ENCODE results near the gene MIEF1. TPM values are rescaled to one million over a fixed set of nuclear protein-coding genes. Genes with fewer than 3 reads are reported as not detected.
"Not testable (repeated sequence)": the region's sequence is repeated elsewhere in the genome, so short reads cannot be mapped to it uniquely, and the experiment has no call there.

The MIEF1 gene
- total and polyA plus RNA-seq, 2 experiments from 2014 or later = 20.6 to 26.2 TPM

DNA sequence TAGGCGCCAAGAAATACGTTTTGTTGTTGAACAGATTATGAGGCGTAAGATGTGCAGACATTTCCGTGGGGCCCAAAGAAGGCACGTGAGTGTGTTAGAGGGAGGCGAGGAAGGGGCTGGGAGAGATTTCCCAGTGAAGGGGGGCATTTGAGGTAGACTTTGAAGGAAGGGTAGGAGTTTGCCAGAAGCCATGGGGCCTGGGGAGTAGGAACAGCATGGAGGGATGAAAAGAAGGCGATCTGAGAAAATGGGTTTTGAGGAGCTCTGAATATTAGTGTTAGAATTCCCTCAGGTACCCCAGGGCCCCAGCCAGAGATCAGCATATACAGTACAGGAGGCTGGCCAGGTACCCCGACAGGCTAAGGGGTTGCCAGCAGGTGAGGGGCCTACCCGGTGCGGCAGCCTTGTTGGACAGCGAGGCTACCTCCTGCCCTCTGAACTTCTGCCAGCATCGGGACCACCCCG, 414 bp upstream of the MIEF1 start:
- Histone ChIP-seq H3F3A (ENCODE audit: insufficient read depth) (no peaks in the 10 kb centered on the region), H3K79me2 (ENCODE audit: insufficient read depth) (peaks cover 45% of the 10 kb centered on the region), H3K9me3 (ENCODE audit: low read depth) (no peaks in the 10 kb centered on the region), H3K27me3 (replicated peaks; ENCODE audit: insufficient read depth) (no peaks in the 10 kb centered on the region), H3K4me2 (ENCODE audit: unreplicated experiment) (peak overlapping the region; percentile 70), H3K4me1 (ENCODE audit: insufficient read depth) (peaks cover 15% of the 10 kb centered on the region), H2AFZ (peak overlapping the region; percentile 86), H3K9me2 (ENCODE audit: insufficient read depth) (no peaks in the 10 kb centered on the region), H3K36me3 (ENCODE audit: low read depth) (peaks cover 21% of the 10 kb centered on the region; the same call in 1 of the 2 replicates), H3K9ac (peak overlapping the region; percentile 94), H4K20me1 (ENCODE audit: insufficient read depth) (no peaks in the 10 kb centered on the region), H3K4me3 (peak overlapping the region; percentile 93), H3K27ac (no peak overlapping the region)
- DNase-seq = no peak
- TF ChIP-seq EZH2phosphoT487 (IDR thresholded peaks at IDR 0.05; ENCODE audit: insufficient read depth, low read depth) = no peak
- TF ChIP-seq EZH2 (IDR thresholded peaks at IDR 0.05; ENCODE audit: insufficient read depth, poor library complexity, severe bottlenecking) = no peak
- WGBS, 2 experiments (ENCODE audit: low coverage in 1 of 2, low lambda C conversion rate in 2 of 2, missing lambda C conversion rate in 2 of 2) = 22 to 27% methylated on average over 13 of the region's 13 CpGs
- in situ Hi-C loops (cut with MboI) = no loop called here

DNA sequence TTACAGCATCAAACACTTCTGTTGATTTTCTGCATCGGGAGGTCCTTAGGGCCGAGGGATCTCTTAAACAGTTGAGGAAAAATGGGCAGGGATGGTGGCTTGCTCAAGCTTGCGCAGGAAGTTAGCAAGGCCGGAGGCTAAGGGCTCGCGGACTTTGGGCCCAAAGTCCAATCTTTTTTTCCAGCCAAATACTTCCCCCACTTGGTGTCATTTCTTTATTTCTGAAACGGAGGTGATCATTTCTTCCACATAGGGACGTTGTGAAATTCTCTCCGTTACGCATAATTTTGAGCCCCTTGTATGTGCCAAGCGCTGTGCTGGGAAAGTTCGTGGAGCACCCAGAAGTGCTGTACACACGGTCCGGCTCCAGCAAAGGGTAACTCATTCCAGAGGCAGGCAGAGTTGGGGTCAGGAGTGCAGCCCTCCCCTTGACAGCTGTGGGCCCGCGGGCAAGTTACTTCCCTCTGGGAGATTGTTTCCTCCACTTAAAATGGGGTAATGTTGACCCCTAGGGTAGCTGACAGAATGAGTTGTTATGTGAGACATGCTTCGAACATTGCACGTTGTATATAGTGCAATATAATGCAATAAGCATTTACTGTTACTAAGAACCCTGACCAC, 809 bp downstream of the MIEF1 start:
- Histone ChIP-seq H3F3A (ENCODE audit: insufficient read depth) (no peaks in the 10 kb centered on the region), H3K4me3 (peak overlapping the region; percentile 93), H3K4me1 (ENCODE audit: insufficient read depth) (peaks cover 15% of the 10 kb centered on the region), H3K4me2 (ENCODE audit: unreplicated experiment) (peak overlapping the region; percentile 94), H3K9me3 (ENCODE audit: low read depth) (no peaks in the 10 kb centered on the region), H3K9ac (peak overlapping the region; percentile 94), H4K20me1 (ENCODE audit: insufficient read depth) (no peaks in the 10 kb centered on the region), H3K79me2 (ENCODE audit: insufficient read depth) (peaks cover 57% of the 10 kb centered on the region), H2AFZ (peak overlapping the region; percentile 86), H3K9me2 (ENCODE audit: insufficient read depth) (no peaks in the 10 kb centered on the region), H3K27me3 (replicated peaks; ENCODE audit: insufficient read depth) (no peaks in the 10 kb centered on the region), H3K27ac (peak overlapping the region; percentile 53), H3K36me3 (ENCODE audit: low read depth) (peaks cover 24% of the 10 kb centered on the region; the same call in 1 of the 2 replicates)
- in situ Hi-C loops (cut with MboI) = no loop called here
- TF ChIP-seq EZH2phosphoT487 (IDR thresholded peaks at IDR 0.05; ENCODE audit: insufficient read depth, low read depth) (no peak), EZH2 (IDR thresholded peaks at IDR 0.05; ENCODE audit: insufficient read depth, poor library complexity, severe bottlenecking) (no peak)
- 6% methylated on average over 18 of the region's 18 CpGs for WGBS, 2 experiments (ENCODE audit: low coverage in 1 of 2, low lambda C conversion rate in 2 of 2, missing lambda C conversion rate in 2 of 2)
- DNase-seq = peak; percentile 53

DNA sequence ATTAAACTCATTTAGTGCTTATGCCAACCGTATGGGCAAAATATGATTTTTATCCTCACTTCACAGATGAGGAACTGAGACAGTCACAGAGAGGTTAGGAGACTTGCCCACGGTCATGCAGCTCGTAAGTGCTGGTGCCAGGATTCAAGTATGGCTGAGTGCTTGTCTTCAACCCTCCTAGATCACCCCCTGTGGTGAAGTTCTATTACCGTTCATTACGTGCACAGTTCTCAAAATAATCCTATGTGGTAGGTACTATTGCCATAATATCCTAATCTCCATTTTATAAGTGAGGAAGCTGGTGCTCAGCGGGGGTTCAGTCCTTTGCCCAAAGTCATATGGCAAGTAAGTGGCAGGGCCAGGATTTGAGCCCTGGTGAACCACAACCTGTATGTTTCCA, 1.5 kb downstream of the MIEF1 start:
- Histone ChIP-seq H3K9ac (peak overlapping the region; percentile 94), H3K4me3 (peak overlapping the region; percentile 93), H3K36me3 (ENCODE audit: low read depth) (peaks cover 24% of the 10 kb centered on the region; the same call in 1 of the 2 replicates), H3K79me2 (ENCODE audit: insufficient read depth) (peaks cover 65% of the 10 kb centered on the region), H3K9me2 (ENCODE audit: insufficient read depth) (no peaks in the 10 kb centered on the region), H3K27ac (peak overlapping the region; percentile 53; the same call in 1 of the 2 replicates), H2AFZ (no peak overlapping the region), H3K27me3 (replicated peaks; ENCODE audit: insufficient read depth) (no peaks in the 10 kb centered on the region), H3K4me1 (ENCODE audit: insufficient read depth) (peaks cover 15% of the 10 kb centered on the region), H3K9me3 (ENCODE audit: low read depth) (no peaks in the 10 kb centered on the region), H3F3A (ENCODE audit: insufficient read depth) (no peaks in the 10 kb centered on the region), H4K20me1 (ENCODE audit: insufficient read depth) (no peaks in the 10 kb centered on the region), H3K4me2 (ENCODE audit: unreplicated experiment) (peak overlapping the region; percentile 94)
- in situ Hi-C loops (cut with MboI) = no loop called here
- TF ChIP-seq EZH2phosphoT487 (IDR thresholded peaks at IDR 0.05; ENCODE audit: insufficient read depth, low read depth) (no peak), EZH2 (IDR thresholded peaks at IDR 0.05; ENCODE audit: insufficient read depth, poor library complexity, severe bottlenecking) (no peak)
- 69 to 72% methylated on average over 6 of the region's 6 CpGs for WGBS, 2 experiments (ENCODE audit: low coverage in 1 of 2, low lambda C conversion rate in 2 of 2, missing lambda C conversion rate in 2 of 2)
- peak; percentile 24 for DNase-seq

DNA sequence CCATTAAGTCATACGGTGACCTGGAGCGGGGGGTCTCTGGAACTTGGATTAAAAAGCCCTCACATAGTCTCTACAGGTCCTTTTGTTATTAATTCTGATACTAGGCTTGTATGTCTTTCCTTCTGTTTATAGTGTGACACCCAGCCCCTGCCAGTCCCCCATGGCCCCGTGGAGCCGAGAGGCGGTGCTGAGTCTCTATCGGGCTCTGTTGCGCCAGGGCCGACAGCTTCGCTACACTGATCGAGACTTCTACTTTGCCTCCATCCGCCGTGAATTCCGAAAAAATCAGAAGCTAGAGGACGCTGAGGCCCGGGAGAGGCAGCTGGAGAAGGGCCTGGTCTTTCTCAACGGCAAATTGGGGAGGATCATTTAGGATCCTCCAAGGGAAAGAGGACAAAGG, 2.0 kb downstream of the MIEF1 start:
- no peaks in the 10 kb centered on the region for H3K9me3 ChIP-seq (ENCODE audit: low read depth)
- H3K4me1 ChIP-seq (ENCODE audit: insufficient read depth) = peaks cover 15% of the 10 kb centered on the region
- no peak for DNase-seq
- peaks cover 24% of the 10 kb centered on the region; the same call in 1 of the 2 replicates for H3K36me3 ChIP-seq (ENCODE audit: low read depth)
- no peaks in the 10 kb centered on the region for H4K20me1 ChIP-seq (ENCODE audit: insufficient read depth)
- WGBS, 2 experiments (ENCODE audit: low coverage in 1 of 2, low lambda C conversion rate in 2 of 2, missing lambda C conversion rate in 2 of 2) = 92% methylated on average over 16 of the region's 16 CpGs
- H3K4me2 ChIP-seq (ENCODE audit: unreplicated experiment) = no peak overlapping the region
- H3K79me2 ChIP-seq (ENCODE audit: insufficient read depth) = peaks cover 69% of the 10 kb centered on the region
- peak overlapping the region; percentile 94 for H3K9ac ChIP-seq
- H3K27ac ChIP-seq = no peak overlapping the region
- H3K4me3 ChIP-seq = peak overlapping the region; percentile 93; the same call in 1 of the 2 replicates
- TF ChIP-seq EZH2 (IDR thresholded peaks at IDR 0.05; ENCODE audit: insufficient read depth, poor library complexity, severe bottlenecking) = no peak
- TF ChIP-seq EZH2phosphoT487 (IDR thresholded peaks at IDR 0.05; ENCODE audit: insufficient read depth, low read depth) = no peak
- no peaks in the 10 kb centered on the region for H3K9me2 ChIP-seq (ENCODE audit: insufficient read depth)
- no peak overlapping the region for H2AFZ ChIP-seq
- in situ Hi-C loops (cut with MboI) = no loop called here
- no peaks in the 10 kb centered on the region for H3F3A ChIP-seq (ENCODE audit: insufficient read depth)
- no peaks in the 10 kb centered on the region for H3K27me3 ChIP-seq (replicated peaks; ENCODE audit: insufficient read depth)

DNA sequence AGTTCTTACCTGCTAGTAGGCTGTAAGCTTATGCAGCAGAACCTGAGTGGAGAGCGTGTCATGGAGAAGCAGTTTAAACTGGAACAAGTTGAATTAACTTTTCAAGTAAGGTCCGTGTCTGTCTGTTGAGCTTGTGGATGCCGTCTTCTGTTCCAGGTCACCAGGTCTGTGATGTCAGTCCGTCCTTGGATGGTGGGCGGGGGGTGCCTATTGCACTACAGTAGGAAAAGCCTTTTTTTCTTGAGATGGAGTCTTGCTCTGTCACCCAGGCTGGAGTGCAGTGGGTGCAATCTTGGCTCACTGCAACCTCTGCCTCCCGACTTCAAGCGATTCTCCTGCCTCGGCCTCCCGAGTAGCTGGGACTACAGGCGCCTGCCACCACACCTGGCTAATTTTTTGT, 4.9 kb downstream of the MIEF1 start:
- H3K79me2 ChIP-seq (ENCODE audit: insufficient read depth) = peaks cover 98% of the 10 kb centered on the region
- H2AFZ ChIP-seq; H3K9me3 ChIP-seq (ENCODE audit: low read depth); H3F3A ChIP-seq (ENCODE audit: insufficient read depth); H4K20me1 ChIP-seq (ENCODE audit: insufficient read depth); H3K9me2 ChIP-seq (ENCODE audit: insufficient read depth); H3K4me1 ChIP-seq (ENCODE audit: insufficient read depth); H3K27ac ChIP-seq; in situ Hi-C loops (cut with MboI); H3K27me3 ChIP-seq (replicated peaks; ENCODE audit: insufficient read depth); H3K9ac ChIP-seq; H3K4me3 ChIP-seq; DNase-seq; H3K4me2 ChIP-seq (ENCODE audit: unreplicated experiment): not testable (repeated sequence)
- H3K36me3 ChIP-seq (ENCODE audit: low read depth) = peaks cover 31% of the 10 kb centered on the region; the same call in 1 of the 2 replicates
- 87 to 91% methylated on average over 10 of the region's 10 CpGs for WGBS, 2 experiments (ENCODE audit: low coverage in 1 of 2, low lambda C conversion rate in 2 of 2, missing lambda C conversion rate in 2 of 2)

Data from GM23248 (cell line).